Neural cell (in vitro differentiated cells): ENCODE results near the gene PTPRG.

Source experiments
- CTCF ChIP-seq: fragments of 450-650 bp; IDR thresholded peaks from 2 replicates; pipeline ENCODE4 v1.5.1; 2014; ENCODE audit warnings: antibody characterized with exemption, mild to moderate bottlenecking, moderate library complexity; ENCODE audit not compliant: poor library complexity, severe bottlenecking
- EP300 ChIP-seq: fragments of 450-650 bp; conservative IDR thresholded peaks from 2 replicates; pipeline ENCODE4 v1.6.1; 2014; ENCODE audit warnings: antibody characterized with exemption, mild to moderate bottlenecking, moderate library complexity; ENCODE audit not compliant: poor library complexity, severe bottlenecking
- EZH2 ChIP-seq: fragments of 200-600, 300-800 bp; shearing (Covaris generic), sonication (generic); IDR thresholded peaks from 2 replicates; pipeline ENCODE4 v1.6.1; 2014; ENCODE audit warnings: antibody characterized with exemption, low read length, borderline replicate concordance, mild to moderate bottlenecking; ENCODE audit not compliant: insufficient read depth, poor library complexity, severe bottlenecking
- POLR2AphosphoS5 ChIP-seq: IDR thresholded peaks from 2 replicates; pipeline ENCODE4 v1.6.1; 2012
- RAD21 ChIP-seq: fragments of 450-650 bp; conservative IDR thresholded peaks from 2 replicates; pipeline ENCODE4 v1.6.1; 2014; ENCODE audit warnings: antibody characterized with exemption, mild to moderate bottlenecking, moderate library complexity

- TF ChIP-seq EZH2: no peak
- TF ChIP-seq CTCF: no peak
- TF ChIP-seq RAD21: no peak
- no peak for TF ChIP-seq POLR2AphosphoS5
- TF ChIP-seq EP300: no peak
Observed at GRCh38 chr3:62197350-62198012, 636.1 kb downstream of the PTPRG start.
